Ishikawa (cell line): ENCODE data around the gene OGDHL.

ENCODE experiments used
- CEBPB ChIP-seq: IDR thresholded peaks from 2 replicates; pipeline ENCODE4 v1.6.1; 2012
- CREB1 ChIP-seq: IDR thresholded peaks from 2 replicates; pipeline ENCODE4 v1.6.1; 2012; ENCODE audit warnings: low read depth
- EGR1 ChIP-seq: IDR thresholded peaks from 2 replicates; pipeline ENCODE4 v1.6.1; 2012
- EP300 ChIP-seq: IDR thresholded peaks from 2 replicates; pipeline ENCODE4 v1.6.1; 2012; ENCODE audit warnings: borderline replicate concordance
- FOXM1 ChIP-seq: IDR thresholded peaks from 2 replicates; pipeline ENCODE4 v1.6.1; 2012; ENCODE audit warnings: low read depth, borderline replicate concordance
- MAX ChIP-seq: IDR thresholded peaks from 2 replicates; pipeline ENCODE4 v1.6.1; 2012
- NFIC ChIP-seq: IDR thresholded peaks from 2 replicates; pipeline ENCODE4 v1.6.1; 2012
- RAD21 ChIP-seq: IDR thresholded peaks from 2 replicates; pipeline ENCODE4 v1.6.1; 2012; ENCODE audit warnings: low read depth
- REST ChIP-seq: IDR thresholded peaks from 2 replicates; pipeline ENCODE4 v1.6.1; 2012; ENCODE audit warnings: low read depth, mild to moderate bottlenecking
- TAF1 ChIP-seq: IDR thresholded peaks from 2 replicates; pipeline ENCODE4 v1.6.1; 2012; ENCODE audit warnings: low read depth, mild to moderate bottlenecking
- TCF12 ChIP-seq: IDR thresholded peaks from 2 replicates; pipeline ENCODE4 v1.6.1; 2012; ENCODE audit warnings: low read depth
- TEAD4 ChIP-seq: IDR thresholded peaks from 2 replicates; pipeline ENCODE4 v1.6.1; 2012
- USF1 ChIP-seq: IDR thresholded peaks from 2 replicates; pipeline ENCODE4 v1.6.1; 2012
- YY1 ChIP-seq: IDR thresholded peaks from 2 replicates; pipeline ENCODE4 v1.6.1; 2012; ENCODE audit warnings: low read depth
- ZBTB7A ChIP-seq: IDR thresholded peaks from 2 replicates; pipeline ENCODE4 v1.6.1; 2012; ENCODE audit warnings: low read depth

The OGDHL gene

GRCh38 chr10:49775014-49775413, 12.9 kb upstream of the OGDHL start:
- TF ChIP-seq TAF1 (no peak), REST (no peak), MAX (no peak), NFIC (no peak), FOXM1 (no peak), TCF12 (no peak), TEAD4 (no peak), EP300 (no peak), USF1 (no peak), RAD21 (no peak), EGR1 (no peak), ZBTB7A (no peak), CEBPB (no peak), YY1 (no peak), CREB1 (no peak)

- TF ChIP-seq NFIC (no peak), ZBTB7A (no peak), TCF12 (no peak), TEAD4 (no peak), TAF1 (no peak), USF1 (no peak), CREB1 (no peak), EP300 (no peak), RAD21 (no peak), YY1 (no peak), REST (no peak), CEBPB (no peak), MAX (no peak), EGR1 (no peak), FOXM1 (no peak)
Observed at GRCh38 chr10:49769692-49770091, 7.6 kb upstream of the OGDHL start.

- TF ChIP-seq REST = no peak
Observed at GRCh38 chr10:49768731-49769130, 6.6 kb upstream of the OGDHL start.

- TF ChIP-seq YY1 (no peak), FOXM1 (no peak), NFIC (no peak), CREB1 (no peak), TAF1 (no peak), TCF12 (no peak)
Observed at GRCh38 chr10:49768329-49768728, 6.2 kb upstream of the OGDHL start.

GRCh38 chr10:49767752-49768151, 5.6 kb upstream of the OGDHL start:
- TF ChIP-seq TCF12 = no peak
- no peak for TF ChIP-seq USF1
- no peak for TF ChIP-seq YY1
- no peak for TF ChIP-seq EGR1
- TF ChIP-seq TEAD4 = no peak
- no peak for TF ChIP-seq REST
- no peak for TF ChIP-seq TAF1
- TF ChIP-seq MAX = no peak
- TF ChIP-seq ZBTB7A = no peak
- no peak for TF ChIP-seq FOXM1
- no peak for TF ChIP-seq NFIC
- TF ChIP-seq CREB1 = no peak
- no peak for TF ChIP-seq CEBPB
- no peak for TF ChIP-seq EP300
